Measurements from ENCODE around the gene OXER1. TPM values are rescaled to one million over a fixed set of nuclear protein-coding genes. Genes with fewer than 3 reads are reported as not detected.

OXER1 gene
- total and polyA plus RNA-seq, 2 of the 13 experiments (the other 11 are each of a cell fraction or from before 2014, with no cell fraction given), result 8.0 to 9.0 TPM

- TF ChIP-seq TRIM24 (CRISPR knock-in tag; IDR thresholded peaks at IDR 0.05), result no peak
- TF ChIP-seq RNF2 (conservative IDR thresholded peaks at IDR 0.05; ENCODE audit: low read depth), result no peak
- TF ChIP-seq HNF4G (IDR thresholded peaks at IDR 0.05; ENCODE audit: borderline replicate concordance, low read depth, low read length), result peak; percentile 85
- no peak for TF ChIP-seq HNF4G (CRISPR knock-in tag; IDR thresholded peaks at IDR 0.05; ENCODE audit: borderline replicate concordance, low read depth)
- peak; percentile 24; the same call in 1 of the 2 replicates for TF ChIP-seq ZNF747 (CRISPR knock-in tag; IDR thresholded peaks at IDR 0.05; ENCODE audit: borderline replicate concordance)
- peak; percentile 86 for TF ChIP-seq HNF4A (CRISPR knock-in tag; IDR thresholded peaks at IDR 0.05)
- no peak for TF ChIP-seq KDM4B (CRISPR knock-in tag; IDR thresholded peaks at IDR 0.05)
- no peak for TF ChIP-seq RCOR2 (CRISPR knock-in tag; IDR thresholded peaks at IDR 0.05)
- no peak for TF ChIP-seq ZNF20 (CRISPR knock-in tag; IDR thresholded peaks at IDR 0.05)
- no peak for TF ChIP-seq NRL (CRISPR knock-in tag; IDR thresholded peaks at IDR 0.05; ENCODE audit: borderline replicate concordance)
- no peak for TF ChIP-seq ZNF558 (CRISPR knock-in tag; IDR thresholded peaks at IDR 0.05; ENCODE audit: borderline replicate concordance)
- TF ChIP-seq SATB2 (CRISPR knock-in tag; IDR thresholded peaks at IDR 0.05), result no peak
- peak; percentile 87 for TF ChIP-seq PAXIP1 (CRISPR knock-in tag; conservative IDR thresholded peaks at IDR 0.05)
- TF ChIP-seq MXD1 (CRISPR knock-in tag; IDR thresholded peaks at IDR 0.05), result no peak
- TF ChIP-seq ZIK1 (CRISPR knock-in tag; IDR thresholded peaks at IDR 0.05; ENCODE audit: borderline replicate concordance, low read depth), result no peak
- no peak for TF ChIP-seq ZNF761 (CRISPR knock-in tag; conservative IDR thresholded peaks at IDR 0.05)
- peak; percentile 26; the same call in 1 of the 2 replicates for TF ChIP-seq GABPB1 (CRISPR knock-in tag; IDR thresholded peaks at IDR 0.05)
- TF ChIP-seq TBL1XR1 (IDR thresholded peaks at IDR 0.05; ENCODE audit: borderline replicate concordance, low read length, partially characterized antibody), result no peak
- TF ChIP-seq, protein P1, sequence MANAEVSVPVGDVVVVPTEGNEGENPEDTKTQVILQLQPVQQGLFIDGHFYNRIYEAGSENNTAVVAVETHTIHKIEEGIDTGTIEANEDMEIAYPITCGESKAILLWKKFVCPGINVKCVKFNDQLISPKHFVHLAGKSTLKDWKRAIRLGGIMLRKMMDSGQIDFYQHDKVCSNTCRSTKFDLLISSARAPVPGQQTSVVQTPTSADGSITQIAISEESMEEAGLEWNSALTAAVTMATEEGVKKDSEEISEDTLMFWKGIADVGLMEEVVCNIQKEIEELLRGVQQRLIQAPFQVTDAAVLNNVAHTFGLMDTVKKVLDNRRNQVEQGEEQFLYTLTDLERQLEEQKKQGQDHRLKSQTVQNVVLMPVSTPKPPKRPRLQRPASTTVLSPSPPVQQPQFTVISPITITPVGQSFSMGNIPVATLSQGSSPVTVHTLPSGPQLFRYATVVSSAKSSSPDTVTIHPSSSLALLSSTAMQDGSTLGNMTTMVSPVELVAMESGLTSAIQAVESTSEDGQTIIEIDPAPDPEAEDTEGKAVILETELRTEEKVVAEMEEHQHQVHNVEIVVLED (CRISPR knock-in tag; IDR thresholded peaks at IDR 0.05; ENCODE audit: borderline replicate concordance), result no peak
- TF ChIP-seq FOSL1 (CRISPR knock-in tag; IDR thresholded peaks at IDR 0.05; ENCODE audit: borderline replicate concordance), result no peak
- TF ChIP-seq HMG20B (CRISPR knock-in tag; conservative IDR thresholded peaks at IDR 0.05), result no peak
- no peak for TF ChIP-seq SRF (IDR thresholded peaks at IDR 0.05; ENCODE audit: low read depth, low read length)
- TF ChIP-seq SOX6 (IDR thresholded peaks at IDR 0.05), result no peak
- TF ChIP-seq SOX6 (CRISPR knock-in tag; IDR thresholded peaks at IDR 0.05), result peak; percentile 70
- TF ChIP-seq ARNT (IDR thresholded peaks at IDR 0.05), result no peak
- TF ChIP-seq ZNF816 (CRISPR knock-in tag; IDR thresholded peaks at IDR 0.05; ENCODE audit: borderline replicate concordance), result no peak
- no peak for TF ChIP-seq KAT8 (CRISPR knock-in tag; IDR thresholded peaks at IDR 0.05)
- TF ChIP-seq ZMYM3 (CRISPR knock-in tag; IDR thresholded peaks at IDR 0.05), result no peak
These were observed 24.0 kb upstream of the OXER1 start (continued) for GRCh38 chr2:42787788-42788477.
